Smooth muscle cell (in vitro differentiated cells): ENCODE results near the gene DLL1. TPM values are rescaled to one million over a fixed set of nuclear protein-coding genes. Genes with fewer than 3 reads are reported as not detected.
A peak's percentile ranks its signal among the peaks of the same experiment; 100 is the strongest.

ENCODE experiments used
- DNase-seq: peaks from one replicate; lab custom pipeline; 2025; ENCODE audit not compliant: unreplicated experiment; lab: John Stamatoyannopoulos, UW
- H2AFZ ChIP-seq: fragments of 200-600 bp; sonication (generic); 2 replicates; pipeline ENCODE4 v1.6.0; 2016; ENCODE audit warnings: antibody characterized with exemption, low read depth, mild to moderate bottlenecking
- H3F3A ChIP-seq: fragments of 200-600 bp; sonication (generic); 2 replicates; pipeline ENCODE4 v1.6.0; 2017; ENCODE audit warnings: antibody characterized with exemption, low read depth
- H3K27ac ChIP-seq: fragments of 200-600 bp; sonication (generic); 2 replicates; pipeline ENCODE4 v1.5.1; 2016; ENCODE audit warnings: low read depth, mild to moderate bottlenecking
- H3K27me3 ChIP-seq: fragments of 200-600 bp; sonication (generic); 2 replicates; pipeline ENCODE4 v1.6.1; 2016; ENCODE audit warnings: low read depth, mild to moderate bottlenecking
- H3K36me3 ChIP-seq: fragments of 200-600 bp; sonication (generic); 2 replicates; pipeline ENCODE4 v1.5.1; 2016; ENCODE audit warnings: low read depth
- H3K4me1 ChIP-seq: fragments of 200-600 bp; sonication (generic); 2 replicates; pipeline ENCODE4 v1.5.1; 2016; ENCODE audit warnings: low read depth
- H3K4me2 ChIP-seq: fragments of 200-600 bp; sonication (generic); 2 replicates; pipeline ENCODE4 v1.6.0; 2016; ENCODE audit warnings: mild to moderate bottlenecking
- H3K4me3 ChIP-seq: fragments of 200-600 bp; sonication (generic); 2 replicates; pipeline ENCODE4 v1.5.1; 2016; ENCODE audit warnings: mild to moderate bottlenecking
- H3K79me2 ChIP-seq: fragments of 200-600 bp; sonication (generic); 2 replicates; pipeline ENCODE4 v1.6.0; 2016; ENCODE audit warnings: low read depth, mild to moderate bottlenecking
- H3K9ac ChIP-seq: fragments of 200-600 bp; sonication (generic); 2 replicates; pipeline ENCODE4 v1.6.0; 2016; ENCODE audit warnings: low read depth
- H3K9me3 ChIP-seq: fragments of 200-600 bp; sonication (generic); replicated peaks from 2 replicates; pipeline ENCODE4 v1.5.1; 2016; ENCODE audit warnings: low read depth
- H4K20me1 ChIP-seq: fragments of 200-600 bp; sonication (generic); 2 replicates; pipeline ENCODE4 v1.6.0; 2016; ENCODE audit warnings: low read depth
- CTCF ChIP-seq: fragments of 200-600 bp; sonication (generic); IDR thresholded peaks from 2 replicates; pipeline ENCODE4 v1.5.1; 2017; ENCODE audit warnings: borderline replicate concordance, mild to moderate bottlenecking, antibody characterized with exemption; ENCODE audit not compliant: insufficient read depth, poor library complexity, severe bottlenecking
- WGBS: methylation state at CpG from one replicate; pipeline ENCODE4 v1.1.7; 2016; ENCODE audit warnings: low lambda C conversion rate; 5-methylcytosine and 5-hydroxymethylcytosine counted together
- polyA plus RNA-seq: library from polyadenylated mRNA; unstranded; fragments of >200 nt; fragmentation: Nextera tagmentation; extraction: Ambion mirVana; gene quantifications from 2 replicates; pipeline ENCODE4 v1.2.1, GENCODE V29; 2016
- total RNA-seq: library from RNA; depleted of rRNA; stranded (reverse); fragments of >200 nt; gene quantifications from 2 replicates; pipeline ENCODE4 v1.2.3, GENCODE V29; 2014

The DLL1 gene
- total and polyA plus RNA-seq, 2 experiments from 2014 or later: 0.36 to 0.70 TPM

DNA sequence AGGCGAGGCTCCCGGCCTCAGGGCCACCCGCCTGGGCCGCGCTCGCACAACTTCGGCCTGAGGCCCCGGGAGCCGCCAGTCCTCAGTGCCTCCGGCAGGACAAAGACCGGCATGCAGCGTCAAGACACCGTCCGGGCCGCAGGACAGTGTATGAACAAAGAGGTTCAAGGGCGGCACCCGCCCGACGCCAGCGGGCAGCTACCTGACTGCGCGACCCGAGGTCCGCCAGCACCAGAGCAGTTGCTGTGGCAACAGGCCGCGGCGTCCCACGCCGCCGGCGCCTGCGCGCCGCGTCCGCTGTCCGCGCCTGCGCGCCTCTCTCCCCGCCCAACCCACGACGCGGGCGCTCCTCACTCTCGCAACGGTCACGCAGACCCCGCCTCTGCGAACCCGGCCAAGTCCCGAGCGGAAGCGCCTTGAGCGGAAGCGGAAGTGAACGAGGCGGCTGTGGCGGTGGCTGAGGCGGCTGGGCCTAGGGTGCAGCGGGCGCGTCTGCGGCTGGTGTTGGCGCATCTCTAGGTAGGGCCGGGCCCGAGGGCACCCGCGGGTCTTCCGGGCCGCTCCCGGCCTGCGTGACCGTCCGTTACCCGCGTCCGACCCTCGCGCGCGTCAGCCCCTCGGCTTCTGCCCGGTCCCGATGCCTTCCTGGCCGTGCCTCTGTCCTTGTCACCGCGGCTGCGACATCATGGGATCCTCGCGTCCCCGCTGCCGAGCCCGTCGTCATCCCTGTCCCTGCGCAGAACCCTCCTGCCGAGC lies 15.6 kb upstream of the DLL1 start, which contains the start of gene FAM120B:
Gene FAM120B (plus strand): TSS at position 435 of the 756 bp plus-strand sequence. CDS start 10,633 bp downstream, outside the sequence.
- Histone ChIP-seq H3K36me3 (no peaks in the 10 kb centered on the region), H3F3A (peaks cover 4% of the 10 kb centered on the region), H3K9me3 (no peaks in the 10 kb centered on the region), H3K27ac (peak within 1 kb of the TSS; percentile 80), H4K20me1 (peaks cover 36% of the 10 kb centered on the region), H3K4me3 (peak within 1 kb of the TSS; percentile 91), H3K79me2 (peaks cover 45% of the 10 kb centered on the region), H3K9ac (peak within 1 kb of the TSS; percentile 99), H3K27me3 (no peaks in the 10 kb centered on the region), H3K4me2 (peak within 1 kb of the TSS; percentile 100), H2AFZ (peak within 1 kb of the TSS; percentile 90), H3K4me1 (peaks cover 26% of the 10 kb centered on the region)
- TF ChIP-seq CTCF: no peak
- DNase-seq: peak; percentile 81
- under 1% methylated on average over 79 of the region's 97 CpGs for WGBS

DNA sequence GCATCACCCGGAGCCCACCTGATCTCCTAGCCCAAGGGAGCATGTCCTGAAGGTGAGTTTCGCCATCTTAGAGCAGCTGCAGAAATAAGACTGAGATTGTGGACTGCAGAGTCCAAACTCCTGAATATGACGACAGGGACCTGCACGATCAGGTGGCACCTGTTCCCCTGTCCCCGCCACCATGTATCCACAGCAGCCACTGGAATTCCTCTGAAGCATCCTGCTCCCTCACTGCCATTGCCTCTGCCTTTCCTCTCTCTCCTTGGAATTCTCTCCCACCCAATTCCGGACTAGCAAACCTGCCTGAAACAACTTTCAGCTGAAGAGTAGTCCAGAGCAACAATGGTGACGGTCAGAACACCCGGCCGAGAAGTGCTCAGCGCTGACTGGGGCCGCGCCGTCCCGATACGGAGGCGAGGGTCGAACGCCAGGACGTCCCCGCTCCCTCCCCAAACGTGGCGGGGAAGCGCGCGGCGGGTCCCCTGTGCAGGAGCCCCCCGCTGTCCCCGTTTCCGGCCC lies 15.0 kb upstream of the DLL1 start:
- no peaks in the 10 kb centered on the region for H3K36me3 ChIP-seq
- 14% methylated on average over 28 of the region's 29 CpGs for WGBS
- peaks cover 29% of the 10 kb centered on the region for H4K20me1 ChIP-seq
- H3K4me1 ChIP-seq: peaks cover 26% of the 10 kb centered on the region
- H3K79me2 ChIP-seq: peaks cover 43% of the 10 kb centered on the region
- no peaks in the 10 kb centered on the region for H3F3A ChIP-seq
- no peaks in the 10 kb centered on the region for H3K9me3 ChIP-seq
- peak overlapping the region; percentile 99 for H3K9ac ChIP-seq
- no peaks in the 10 kb centered on the region for H3K27me3 ChIP-seq
- no peak for TF ChIP-seq CTCF
- H3K4me3 ChIP-seq: peak overlapping the region; percentile 91
- H2AFZ ChIP-seq: peak overlapping the region; percentile 77
- peak overlapping the region; percentile 100 for H3K4me2 ChIP-seq
- H3K27ac ChIP-seq: peak overlapping the region; percentile 20
- DNase-seq: no peak

GRCh38 chr6:170301184-170301583 lies 10.3 kb upstream of the DLL1 start:
- H3F3A ChIP-seq: no peaks in the 10 kb centered on the region
- no peak overlapping the region for H3K9ac ChIP-seq
- no peaks in the 10 kb centered on the region for H3K79me2 ChIP-seq
- no peaks in the 10 kb centered on the region for H4K20me1 ChIP-seq
- H3K4me2 ChIP-seq: no peak overlapping the region
- peaks cover 43% of the 10 kb centered on the region for H3K27me3 ChIP-seq
- TF ChIP-seq CTCF: no peak
- H3K9me3 ChIP-seq: no peaks in the 10 kb centered on the region
- H3K27ac ChIP-seq: no peak overlapping the region
- 100% methylated on average over 1 of the region's 1 CpG for WGBS
- H3K4me1 ChIP-seq: peaks cover 18% of the 10 kb centered on the region
- no peak for DNase-seq
- H2AFZ ChIP-seq: no peak overlapping the region
- no peak overlapping the region for H3K4me3 ChIP-seq
- H3K36me3 ChIP-seq: no peaks in the 10 kb centered on the region

- Histone ChIP-seq H3K79me2 (no peaks in the 10 kb centered on the region), H3K27me3 (peaks cover 68% of the 10 kb centered on the region), H3K9ac (no peak overlapping the region), H2AFZ (no peak overlapping the region), H4K20me1 (no peaks in the 10 kb centered on the region), H3K27ac (no peak overlapping the region), H3K4me2 (no peak overlapping the region), H3K9me3 (no peaks in the 10 kb centered on the region), H3K4me3 (no peak overlapping the region), H3K4me1 (peaks cover 42% of the 10 kb centered on the region), H3K36me3 (no peaks in the 10 kb centered on the region), H3F3A (no peaks in the 10 kb centered on the region)
- TF ChIP-seq CTCF: no peak
- DNase-seq: no peak
- WGBS: 100% methylated on average over 1 of the region's 1 CpG
Measured at GRCh38 chr6:170298688-170299087, 7.8 kb upstream of the DLL1 start.
